ENCODE results near the gene PAOX. TPM values are rescaled to one million over a fixed set of nuclear protein-coding genes. Genes with fewer than 3 reads are reported as not detected.
"Not testable (repeated sequence)": the region's sequence is repeated elsewhere in the genome, so short reads cannot be mapped to it uniquely, and the experiment has no call there.

The PAOX gene
- total RNA-seq, 1 experiment from 2014 or later: 1.6 TPM

- DNase-seq (ENCODE audit: extremely low read depth, low read depth): no peak
These were observed 17.2 kb upstream of the PAOX start for GRCh38 chr10:133361773-133362441.

GRCh38 chr10:133362846-133363245 lies 16.2 kb upstream of the PAOX start:
- no peak for DNase-seq (ENCODE audit: extremely low read depth, low read depth)

GRCh38 chr10:133364645-133365431 lies 14.2 kb upstream of the PAOX start:
- no peak for DNase-seq (ENCODE audit: extremely low read depth, low read depth)

- DNase-seq (ENCODE audit: extremely low read depth, low read depth): no peak
These were observed 13.5 kb upstream of the PAOX start for GRCh38 chr10:133365461-133366129.

- DNase-seq (ENCODE audit: extremely low read depth, low read depth): no peak
These were observed 13.0 kb upstream of the PAOX start for GRCh38 chr10:133366130-133366478.

GRCh38 chr10:133366751-133367150 lies 12.3 kb upstream of the PAOX start:
- DNase-seq (ENCODE audit: extremely low read depth, low read depth): no peak

GRCh38 chr10:133367461-133367860 lies 11.6 kb upstream of the PAOX start:
- DNase-seq (ENCODE audit: extremely low read depth, low read depth): not testable (repeated sequence)

GRCh38 chr10:133368153-133368552 lies 10.9 kb upstream of the PAOX start:
- no peak for DNase-seq (ENCODE audit: extremely low read depth, low read depth)

GRCh38 chr10:133370030-133370786 lies 8.9 kb upstream of the PAOX start:
- no peak for DNase-seq (ENCODE audit: extremely low read depth, low read depth)

- no peak for DNase-seq (ENCODE audit: extremely low read depth, low read depth)
These were observed 6.6 kb upstream of the PAOX start for GRCh38 chr10:133372507-133372906.

- peak; percentile 94 for DNase-seq (ENCODE audit: extremely low read depth, low read depth)
These were observed 5.6 kb upstream of the PAOX start, which contains the start of gene ECHS1 for GRCh38 chr10:133373174-133374090. Gene ECHS1 (minus strand): TSS chr10:133373354. CDS start chr10:133373333, 21 bp downstream.

GRCh38 chr10:133375357-133376115 lies 3.5 kb upstream of the PAOX start:
- no peak for DNase-seq (ENCODE audit: extremely low read depth, low read depth)

GRCh38 chr10:133376183-133376582 lies 2.9 kb upstream of the PAOX start:
- not testable (repeated sequence) for DNase-seq (ENCODE audit: extremely low read depth, low read depth)

- DNase-seq (ENCODE audit: extremely low read depth, low read depth): no peak
These were observed 1.8 kb upstream of the PAOX start for GRCh38 chr10:133377025-133377817.

- no peak for DNase-seq (ENCODE audit: extremely low read depth, low read depth)
These were observed 1.2 kb upstream of the PAOX start for GRCh38 chr10:133377818-133378250.

GRCh38 chr10:133378251-133379096 lies 588 bp upstream of the PAOX start:
- no peak for DNase-seq (ENCODE audit: extremely low read depth, low read depth)

All from NCI-H460 (cell line).